ENCODE results near the gene ENTPD1.
"Not testable (repeated sequence)": the region's sequence is repeated elsewhere in the genome, so short reads cannot be mapped to it uniquely, and the experiment has no call there.

ENTPD1 gene

DNA sequence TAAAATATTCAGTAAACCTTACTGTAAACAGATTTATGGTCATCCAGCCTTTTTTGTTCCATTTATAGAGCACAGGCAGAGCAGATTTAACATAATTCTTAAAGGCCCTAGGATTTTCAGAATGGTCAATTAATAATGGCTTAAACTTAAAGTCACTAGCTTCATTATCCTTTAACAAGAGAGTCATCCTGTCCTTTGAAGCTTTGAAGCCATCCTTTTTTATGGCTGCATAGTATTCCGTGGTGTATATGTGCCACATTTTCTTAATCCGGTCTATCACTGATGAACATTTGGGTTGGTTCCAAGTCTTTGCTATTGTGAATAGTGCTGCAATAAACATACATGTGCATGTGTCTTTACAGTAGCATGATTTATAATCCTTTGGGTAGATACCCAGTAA lies 17.5 kb downstream of the ENTPD1 start:
- H3K36me3 ChIP-seq (replicated peaks); H3K4me1 ChIP-seq; H3K4me3 ChIP-seq; H3K27me3 ChIP-seq (ENCODE audit: low read depth); in situ Hi-C loops (cut with MboI; ENCODE audit: low sequenced_read_pairs); DNase-seq (ENCODE audit: low spot score in 2 of 2); H3K9me3 ChIP-seq: not testable (repeated sequence)

DNA sequence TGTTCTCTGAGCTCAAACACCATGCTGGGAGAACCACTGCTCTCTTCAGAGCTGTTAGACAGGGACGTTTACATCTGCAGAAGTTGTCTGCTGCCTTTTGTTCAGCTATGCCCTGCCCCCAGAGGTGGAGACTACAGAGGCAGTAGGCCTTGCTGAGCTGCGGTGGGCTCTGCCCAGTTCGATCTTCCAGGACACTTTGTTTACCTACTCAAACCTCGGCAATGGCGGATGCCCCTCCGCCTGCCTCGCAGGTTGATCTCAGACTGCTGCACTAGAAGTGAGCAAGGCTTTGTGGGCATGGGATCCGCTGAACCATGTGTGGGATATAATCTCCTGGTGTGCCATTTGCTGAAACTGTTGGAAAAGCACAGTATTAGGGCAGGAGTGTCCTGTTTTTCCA lies 21.7 kb downstream of the ENTPD1 start:
- DNase-seq (ENCODE audit: low spot score in 2 of 2); H3K36me3 ChIP-seq (replicated peaks); H3K4me1 ChIP-seq; H3K27me3 ChIP-seq (ENCODE audit: low read depth); H3K4me3 ChIP-seq; H3K9me3 ChIP-seq; in situ Hi-C loops (cut with MboI; ENCODE audit: low sequenced_read_pairs): not testable (repeated sequence)

DNA sequence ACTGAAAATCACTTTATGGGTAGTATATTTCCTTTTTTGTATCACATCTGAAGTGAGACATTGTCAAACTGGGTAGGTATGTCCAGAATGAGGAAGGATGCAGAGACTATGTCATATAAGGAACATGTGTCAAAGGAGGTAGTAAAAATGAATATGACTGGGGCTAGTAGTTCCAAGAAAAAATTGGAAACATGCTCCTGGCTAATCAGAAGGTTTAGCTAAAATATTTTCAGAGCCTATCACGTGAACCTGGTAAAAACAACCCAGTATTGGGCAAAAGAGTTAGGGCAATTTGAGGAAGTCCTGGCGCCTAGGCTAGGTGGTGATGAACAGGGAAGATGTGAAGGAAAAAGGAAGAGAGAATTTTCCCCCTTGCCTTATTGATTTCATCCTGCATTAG lies 26.4 kb downstream of the ENTPD1 start:
- H3K9me3 ChIP-seq = no peaks in the 10 kb centered on the region
- no peaks in the 10 kb centered on the region for H3K4me1 ChIP-seq
- DNase-seq (ENCODE audit: low spot score in 2 of 2) = no peak
- H3K4me3 ChIP-seq = no peak overlapping the region
- H3K27me3 ChIP-seq (ENCODE audit: low read depth) = no peaks in the 10 kb centered on the region
- H3K36me3 ChIP-seq (replicated peaks) = no peaks in the 10 kb centered on the region
- in situ Hi-C loops (cut with MboI; ENCODE audit: low sequenced_read_pairs) = no loop called here

DNA sequence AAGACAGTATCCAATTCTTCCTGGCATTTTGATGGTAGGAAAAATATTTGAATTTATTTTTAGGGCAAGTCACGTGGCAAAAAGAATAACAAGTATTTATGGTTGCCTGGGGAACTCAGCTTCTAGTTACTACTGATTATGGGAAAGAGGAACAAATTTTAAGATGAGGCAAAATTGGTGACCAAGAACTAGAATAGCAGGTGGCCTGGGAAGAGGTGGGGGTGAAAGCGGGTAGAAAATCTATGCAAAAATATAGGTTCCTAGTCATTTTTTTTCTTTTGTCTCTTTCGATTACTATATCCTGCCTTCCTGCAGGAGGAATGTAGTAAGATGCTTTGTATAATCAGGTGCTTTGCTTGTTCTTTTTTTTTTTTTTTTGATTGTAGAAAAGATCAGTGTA lies 27.8 kb downstream of the ENTPD1 start:
- H3K36me3 ChIP-seq (replicated peaks) = no peaks in the 10 kb centered on the region
- in situ Hi-C loops (cut with MboI; ENCODE audit: low sequenced_read_pairs) = no loop called here
- H3K4me3 ChIP-seq = no peak overlapping the region
- H3K4me1 ChIP-seq = no peaks in the 10 kb centered on the region
- H3K27me3 ChIP-seq (ENCODE audit: low read depth) = no peaks in the 10 kb centered on the region
- no peaks in the 10 kb centered on the region for H3K9me3 ChIP-seq
- DNase-seq (ENCODE audit: low spot score in 2 of 2) = no peak

DNA sequence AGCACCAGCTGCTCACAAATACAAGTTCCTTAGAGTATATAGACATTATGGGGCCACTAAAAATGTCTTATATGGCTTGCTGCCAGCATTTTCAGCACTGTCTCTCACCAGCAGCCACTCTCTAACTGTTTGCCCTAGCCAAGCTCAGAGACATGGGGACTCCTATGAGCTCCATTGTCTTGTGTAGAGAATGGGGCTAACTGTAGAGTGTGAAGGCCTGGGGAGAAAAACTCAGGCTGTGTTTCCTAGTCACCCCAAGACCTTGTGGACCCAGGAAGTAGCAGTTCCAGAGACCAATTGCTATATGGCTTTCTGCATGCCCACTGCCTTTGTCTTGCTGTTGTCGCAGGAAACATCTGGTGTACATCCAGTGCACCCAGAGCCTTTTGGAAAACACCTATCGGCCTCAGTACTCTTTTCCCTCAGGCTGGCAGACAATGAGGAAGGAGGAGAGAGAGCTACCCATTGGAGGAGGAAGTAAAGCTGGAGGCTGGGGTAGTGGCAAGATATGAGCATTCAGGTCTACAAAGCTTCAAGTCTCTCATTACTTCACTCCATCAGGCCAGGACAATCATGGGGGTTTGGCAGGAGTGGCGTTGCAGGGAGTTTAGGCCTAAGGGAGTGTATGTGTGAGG lies 28.4 kb downstream of the ENTPD1 start:
- Histone ChIP-seq H3K4me3 (no peak overlapping the region), H3K9me3 (no peaks in the 10 kb centered on the region), H3K27me3 (ENCODE audit: low read depth) (no peaks in the 10 kb centered on the region), H3K4me1 (no peaks in the 10 kb centered on the region), H3K36me3 (replicated peaks) (no peaks in the 10 kb centered on the region)
- in situ Hi-C loops (cut with MboI; ENCODE audit: low sequenced_read_pairs) = no loop called here
- DNase-seq (ENCODE audit: low spot score in 2 of 2) = no peak

DNA sequence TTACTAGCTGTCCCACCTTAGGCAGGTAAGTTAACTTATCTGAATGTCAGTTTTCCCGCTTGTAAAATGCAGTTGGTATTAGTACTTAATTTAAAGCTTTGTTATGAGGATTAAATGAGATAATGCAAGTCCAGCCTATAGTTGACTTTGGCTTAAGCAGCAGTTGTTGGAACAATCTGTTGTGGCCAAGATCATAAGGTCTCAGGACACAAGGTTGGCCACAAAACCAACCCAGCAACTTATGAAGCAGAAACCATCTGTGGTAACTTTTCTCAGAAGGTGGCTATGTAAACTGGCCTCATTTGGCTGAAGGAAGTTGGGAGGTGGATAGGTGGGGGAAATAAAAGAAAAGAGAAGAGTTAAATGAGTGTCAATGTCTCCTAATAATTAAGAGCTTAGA lies 29.4 kb downstream of the ENTPD1 start:
- H3K36me3 ChIP-seq (replicated peaks) = no peaks in the 10 kb centered on the region
- H3K27me3 ChIP-seq (ENCODE audit: low read depth) = no peaks in the 10 kb centered on the region
- no peaks in the 10 kb centered on the region for H3K4me1 ChIP-seq
- in situ Hi-C loops (cut with MboI; ENCODE audit: low sequenced_read_pairs) = no loop called here
- no peak overlapping the region for H3K4me3 ChIP-seq
- DNase-seq (ENCODE audit: low spot score in 2 of 2) = no peak
- H3K9me3 ChIP-seq = no peaks in the 10 kb centered on the region

DNA sequence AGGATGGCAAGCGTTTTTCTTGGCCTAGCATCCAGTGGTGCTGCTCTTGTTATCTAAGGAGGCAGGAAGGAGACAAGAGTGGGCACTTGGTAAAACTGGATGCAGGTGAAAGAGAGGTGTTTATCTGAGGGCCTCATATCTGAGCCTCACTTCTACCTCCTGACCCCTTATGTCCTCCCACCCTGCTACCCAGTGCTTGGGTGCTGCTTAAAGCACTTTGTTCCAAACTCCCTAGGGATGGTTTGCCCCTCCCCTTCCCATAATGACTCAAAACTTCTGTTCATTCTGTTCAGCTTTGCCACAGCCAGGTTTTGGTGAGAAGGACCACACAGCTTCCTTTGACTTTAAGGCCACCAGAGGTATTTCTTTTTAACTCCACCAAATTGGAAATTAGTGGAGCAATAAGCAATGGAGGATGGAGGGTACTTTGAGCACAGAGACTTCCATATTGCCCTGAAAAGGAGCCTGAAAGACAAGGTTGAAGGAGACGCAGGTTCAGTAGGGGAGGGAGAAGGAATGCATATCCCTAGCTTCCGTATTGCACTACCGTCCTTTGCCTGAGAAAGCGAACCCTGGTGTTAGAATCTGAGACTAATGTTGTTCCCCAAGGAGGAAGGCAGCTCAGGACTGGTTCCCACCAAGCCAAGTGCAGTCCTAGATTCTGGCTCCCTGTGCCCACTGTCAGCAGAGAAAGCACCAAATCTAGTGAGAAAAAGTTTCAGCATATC lies 30.1 kb downstream of the ENTPD1 start:
- Histone ChIP-seq H3K4me3 (no peak overlapping the region), H3K9me3 (no peaks in the 10 kb centered on the region), H3K4me1 (no peaks in the 10 kb centered on the region), H3K27me3 (ENCODE audit: low read depth) (no peaks in the 10 kb centered on the region), H3K36me3 (replicated peaks) (no peaks in the 10 kb centered on the region)
- no peak for DNase-seq (ENCODE audit: low spot score in 2 of 2)
- in situ Hi-C loops (cut with MboI; ENCODE audit: low sequenced_read_pairs) = no loop called here

DNA sequence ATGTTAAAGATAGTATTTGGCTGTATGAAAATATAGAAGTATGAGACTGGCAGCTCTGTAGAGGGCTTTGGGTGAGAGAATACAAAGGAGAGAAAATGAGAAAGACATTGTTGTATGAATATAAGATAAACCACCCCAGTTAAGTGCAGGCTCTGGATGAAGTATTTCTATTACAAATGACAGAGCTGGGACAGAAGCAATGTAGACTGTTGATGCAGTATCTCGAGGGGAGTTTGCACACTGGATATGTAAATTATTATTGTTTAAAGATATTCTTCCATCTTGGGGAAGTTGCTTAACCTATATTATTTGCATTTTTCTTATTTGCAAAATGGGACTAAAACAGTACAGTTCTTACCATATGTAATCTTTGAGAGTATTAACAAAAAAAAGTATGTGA lies 31.5 kb downstream of the ENTPD1 start:
- in situ Hi-C loops (cut with MboI; ENCODE audit: low sequenced_read_pairs) = no loop called here
- Histone ChIP-seq H3K36me3 (replicated peaks) (no peaks in the 10 kb centered on the region), H3K4me1 (no peaks in the 10 kb centered on the region), H3K4me3 (no peak overlapping the region), H3K9me3 (no peaks in the 10 kb centered on the region), H3K27me3 (ENCODE audit: low read depth) (no peaks in the 10 kb centered on the region)
- DNase-seq (ENCODE audit: low spot score in 2 of 2) = no peak

DNA sequence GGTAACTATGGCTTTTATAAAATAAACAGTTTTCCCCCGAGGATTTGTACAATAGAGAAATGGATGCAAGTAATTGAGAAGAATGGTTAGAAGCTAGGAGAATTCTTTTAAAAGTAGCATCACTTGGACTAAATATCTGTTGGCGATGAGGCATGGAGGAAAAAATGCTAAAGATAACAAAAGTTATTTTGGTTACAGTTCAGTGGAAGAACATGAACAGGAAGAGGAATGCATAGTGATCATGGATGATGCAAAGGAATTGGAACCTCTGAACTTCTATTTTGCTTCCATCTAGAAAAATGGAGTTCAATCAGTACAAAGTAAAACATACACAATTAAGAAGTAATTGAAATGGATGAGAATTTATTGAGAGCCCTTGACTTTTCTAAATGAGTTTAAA lies 32.9 kb downstream of the ENTPD1 start:
- Histone ChIP-seq H3K36me3 (replicated peaks) (no peaks in the 10 kb centered on the region), H3K4me3 (no peak overlapping the region), H3K4me1 (no peaks in the 10 kb centered on the region), H3K27me3 (ENCODE audit: low read depth) (no peaks in the 10 kb centered on the region), H3K9me3 (no peaks in the 10 kb centered on the region)
- in situ Hi-C loops (cut with MboI; ENCODE audit: low sequenced_read_pairs) = no loop called here
- DNase-seq (ENCODE audit: low spot score in 2 of 2) = no peak

DNA sequence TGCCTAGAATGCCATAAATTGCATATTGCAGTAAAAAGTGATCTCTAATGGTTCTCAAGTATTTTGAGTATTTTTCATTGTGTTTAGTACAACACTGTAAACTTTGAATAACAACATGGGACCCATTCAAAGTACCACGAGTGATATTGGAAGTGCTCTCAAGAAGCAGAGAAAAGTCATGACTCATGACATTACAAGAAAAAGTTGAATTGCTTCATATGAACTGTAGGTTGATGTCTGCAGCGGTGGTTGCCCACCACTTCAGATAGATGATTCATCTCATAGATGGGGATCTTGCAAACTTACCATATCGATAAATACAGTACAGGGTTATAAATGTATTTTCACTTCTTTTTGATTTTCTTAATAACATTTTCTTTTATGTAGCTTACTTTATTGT lies 33.9 kb downstream of the ENTPD1 start:
- H3K4me1 ChIP-seq = no peaks in the 10 kb centered on the region
- H3K27me3 ChIP-seq (ENCODE audit: low read depth) = no peaks in the 10 kb centered on the region
- H3K4me3 ChIP-seq = no peak overlapping the region
- in situ Hi-C loops (cut with MboI; ENCODE audit: low sequenced_read_pairs) = no loop called here
- no peaks in the 10 kb centered on the region for H3K36me3 ChIP-seq (replicated peaks)
- DNase-seq (ENCODE audit: low spot score in 2 of 2) = no peak
- no peaks in the 10 kb centered on the region for H3K9me3 ChIP-seq

DNA sequence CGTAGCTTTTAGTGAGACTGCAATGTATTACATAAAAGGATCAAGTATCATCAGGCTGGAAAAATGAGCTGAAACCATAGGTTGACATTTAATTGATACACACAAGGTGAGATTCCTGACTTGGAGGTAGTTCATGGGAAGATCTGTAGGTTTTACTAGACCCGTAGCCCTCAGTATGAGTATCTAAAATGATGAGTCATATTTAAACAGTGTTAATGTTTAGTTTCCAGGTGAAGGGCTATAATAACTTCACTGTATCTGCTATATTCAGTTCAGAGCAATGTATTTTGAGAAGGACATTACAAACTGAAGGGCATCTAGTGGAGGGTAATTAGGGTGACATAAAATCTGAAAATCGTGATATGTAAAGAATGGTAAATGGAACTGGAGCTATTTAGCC lies 35.0 kb downstream of the ENTPD1 start:
- Histone ChIP-seq H3K36me3 (replicated peaks) (no peaks in the 10 kb centered on the region), H3K4me1 (no peaks in the 10 kb centered on the region)
- in situ Hi-C loops (cut with MboI; ENCODE audit: low sequenced_read_pairs) = no loop called here

DNA sequence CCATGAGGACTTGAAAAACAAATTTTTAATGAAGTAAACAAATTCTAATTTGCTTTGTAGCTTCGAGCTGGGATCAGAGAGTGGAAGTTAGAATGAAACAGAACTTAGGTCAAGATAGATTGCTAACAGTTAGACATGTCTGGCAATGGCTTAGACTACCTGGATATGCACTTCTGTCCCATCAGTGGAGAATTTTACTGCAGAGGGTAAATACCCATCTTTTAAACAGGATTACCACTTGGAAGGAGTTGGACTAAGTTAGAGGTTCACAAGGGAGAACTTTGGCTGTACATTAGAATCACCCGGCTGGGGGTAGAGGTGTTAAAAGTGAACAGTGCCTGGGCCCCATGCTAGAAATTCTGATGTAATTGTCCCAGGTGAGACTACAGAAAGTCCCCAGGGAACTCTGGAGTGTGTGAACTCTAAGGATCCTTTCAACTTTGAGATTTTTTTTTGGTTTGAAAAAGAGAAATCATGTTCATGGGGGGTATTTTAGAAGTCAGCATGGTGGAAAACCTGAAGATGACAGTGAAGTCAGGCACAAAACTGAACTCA lies 35.5 kb downstream of the ENTPD1 start:
- no peaks in the 10 kb centered on the region for H3K9me3 ChIP-seq
- in situ Hi-C loops (cut with MboI; ENCODE audit: low sequenced_read_pairs) = no loop called here
- DNase-seq (ENCODE audit: low spot score in 2 of 2) = no peak
- H3K4me1 ChIP-seq = no peaks in the 10 kb centered on the region
- H3K36me3 ChIP-seq (replicated peaks) = no peaks in the 10 kb centered on the region
- H3K4me3 ChIP-seq = no peak overlapping the region
- no peaks in the 10 kb centered on the region for H3K27me3 ChIP-seq (ENCODE audit: low read depth)

More for the DNA sequence above, 35.0 kb downstream of the ENTPD1 start:
- DNase-seq (ENCODE audit: low spot score in 2 of 2) = no peak
- Histone ChIP-seq H3K4me3 (no peak overlapping the region), H3K9me3 (no peaks in the 10 kb centered on the region), H3K27me3 (ENCODE audit: low read depth) (no peaks in the 10 kb centered on the region)

DNA sequence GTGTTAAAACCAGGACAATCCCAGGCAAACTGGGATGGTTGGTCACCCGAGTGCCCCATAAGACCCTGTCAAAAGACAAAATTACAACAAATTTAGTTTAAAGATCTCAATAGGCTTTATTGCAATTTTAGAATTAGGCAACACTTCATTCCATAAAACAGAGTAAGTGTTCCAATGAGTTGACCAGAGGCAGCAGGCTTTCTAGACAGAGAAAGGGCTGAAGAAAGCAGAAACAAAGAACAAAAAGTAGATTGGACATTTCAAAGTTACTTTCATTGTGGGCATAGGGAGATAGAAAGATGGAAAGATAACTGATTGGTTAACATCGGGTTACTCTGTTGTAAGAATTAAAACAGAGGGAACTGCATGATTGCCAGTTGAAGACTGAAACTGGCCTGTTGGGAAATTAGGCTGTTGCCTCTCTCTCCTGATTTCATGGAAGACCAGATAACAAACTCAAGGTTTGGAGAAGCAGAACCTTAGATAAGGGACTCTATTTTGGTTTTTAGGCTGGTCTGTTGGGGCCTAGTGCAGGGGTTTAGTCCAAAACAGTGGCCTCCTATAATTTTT lies 36.3 kb downstream of the ENTPD1 start:
- no peaks in the 10 kb centered on the region for H3K36me3 ChIP-seq (replicated peaks)
- H3K27me3 ChIP-seq (ENCODE audit: low read depth) = no peaks in the 10 kb centered on the region
- in situ Hi-C loops (cut with MboI; ENCODE audit: low sequenced_read_pairs) = no loop called here
- DNase-seq (ENCODE audit: low spot score in 2 of 2) = no peak
- no peaks in the 10 kb centered on the region for H3K9me3 ChIP-seq
- H3K4me1 ChIP-seq = no peaks in the 10 kb centered on the region
- no peak overlapping the region for H3K4me3 ChIP-seq

DNA sequence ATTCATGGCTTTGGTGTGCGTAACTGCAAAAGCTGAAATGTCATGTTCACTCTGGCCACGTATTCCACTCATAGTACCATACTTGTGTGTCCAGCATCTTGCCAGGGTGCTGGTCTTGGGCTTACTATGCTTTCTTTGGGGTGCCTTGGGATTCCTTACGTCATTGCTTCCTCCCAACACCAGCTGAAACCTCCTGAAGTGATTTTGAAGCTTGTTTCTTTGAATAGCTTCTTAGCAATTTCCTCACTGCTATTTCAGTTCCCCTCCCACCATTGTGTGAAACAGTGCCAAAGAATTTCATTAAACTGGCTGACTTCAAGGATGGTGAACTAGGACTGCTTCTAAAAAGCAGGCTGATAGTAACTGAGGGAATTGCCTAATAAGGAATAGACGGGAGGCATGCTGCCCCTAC lies 36.9 kb downstream of the ENTPD1 start:
- Histone ChIP-seq H3K4me1 (no peaks in the 10 kb centered on the region), H3K27me3 (ENCODE audit: low read depth) (no peaks in the 10 kb centered on the region), H3K4me3 (no peak overlapping the region), H3K36me3 (replicated peaks) (no peaks in the 10 kb centered on the region), H3K9me3 (no peaks in the 10 kb centered on the region)
- no peak for DNase-seq (ENCODE audit: low spot score in 2 of 2)
- in situ Hi-C loops (cut with MboI; ENCODE audit: low sequenced_read_pairs) = no loop called here
